Measurements from ENCODE around the gene LRRC38.

DNA sequence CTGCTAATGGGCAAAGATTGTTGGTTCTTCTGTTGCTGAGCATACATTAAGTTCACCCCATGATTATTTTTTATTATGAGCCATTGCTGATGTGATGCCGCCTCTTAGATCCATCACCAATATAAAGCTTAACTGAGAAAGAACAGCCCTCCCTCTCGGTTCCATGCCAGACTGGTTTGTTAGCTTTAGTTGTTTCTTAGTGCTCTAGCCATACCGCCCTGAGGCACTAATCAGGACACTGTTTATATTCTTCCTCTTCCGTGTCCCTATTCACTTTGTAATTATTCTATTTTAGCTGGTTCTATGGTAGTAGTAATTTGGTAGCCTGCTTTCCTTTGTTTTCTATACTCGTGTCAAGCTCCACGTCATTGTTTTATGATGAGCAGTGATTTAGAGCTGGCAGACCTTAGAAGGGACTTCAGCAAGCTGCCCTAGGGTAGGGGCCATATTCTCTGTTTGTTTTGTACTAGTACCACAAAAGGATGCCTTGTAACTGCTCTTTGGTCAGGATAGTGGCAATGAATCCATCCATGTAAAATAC, 42.5 kb upstream of the LRRC38 start:
- no peak for TF ChIP-seq EZH2 (IDR thresholded peaks at IDR 0.05; ENCODE audit: borderline replicate concordance, insufficient read depth, low read depth, low read length, poor library complexity, severe bottlenecking)
- TF ChIP-seq, protein P1, sequence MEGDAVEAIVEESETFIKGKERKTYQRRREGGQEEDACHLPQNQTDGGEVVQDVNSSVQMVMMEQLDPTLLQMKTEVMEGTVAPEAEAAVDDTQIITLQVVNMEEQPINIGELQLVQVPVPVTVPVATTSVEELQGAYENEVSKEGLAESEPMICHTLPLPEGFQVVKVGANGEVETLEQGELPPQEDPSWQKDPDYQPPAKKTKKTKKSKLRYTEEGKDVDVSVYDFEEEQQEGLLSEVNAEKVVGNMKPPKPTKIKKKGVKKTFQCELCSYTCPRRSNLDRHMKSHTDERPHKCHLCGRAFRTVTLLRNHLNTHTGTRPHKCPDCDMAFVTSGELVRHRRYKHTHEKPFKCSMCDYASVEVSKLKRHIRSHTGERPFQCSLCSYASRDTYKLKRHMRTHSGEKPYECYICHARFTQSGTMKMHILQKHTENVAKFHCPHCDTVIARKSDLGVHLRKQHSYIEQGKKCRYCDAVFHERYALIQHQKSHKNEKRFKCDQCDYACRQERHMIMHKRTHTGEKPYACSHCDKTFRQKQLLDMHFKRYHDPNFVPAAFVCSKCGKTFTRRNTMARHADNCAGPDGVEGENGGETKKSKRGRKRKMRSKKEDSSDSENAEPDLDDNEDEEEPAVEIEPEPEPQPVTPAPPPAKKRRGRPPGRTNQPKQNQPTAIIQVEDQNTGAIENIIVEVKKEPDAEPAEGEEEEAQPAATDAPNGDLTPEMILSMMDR (IDR thresholded peaks at IDR 0.05), result no peak

Data from B cell (primary cell).